Central memory CD4-positive, alpha-beta T cell (primary cell): ENCODE results near the gene PTPRE.

ENCODE experiments used
- DNase-seq: peaks from one replicate; pipeline ENCODE4 v3.0.0; 2022

The PTPRE gene

GRCh38 chr10:128007056-128007455 is 100.2 kb downstream of the PTPRE start:
- no peak for DNase-seq

DNA sequence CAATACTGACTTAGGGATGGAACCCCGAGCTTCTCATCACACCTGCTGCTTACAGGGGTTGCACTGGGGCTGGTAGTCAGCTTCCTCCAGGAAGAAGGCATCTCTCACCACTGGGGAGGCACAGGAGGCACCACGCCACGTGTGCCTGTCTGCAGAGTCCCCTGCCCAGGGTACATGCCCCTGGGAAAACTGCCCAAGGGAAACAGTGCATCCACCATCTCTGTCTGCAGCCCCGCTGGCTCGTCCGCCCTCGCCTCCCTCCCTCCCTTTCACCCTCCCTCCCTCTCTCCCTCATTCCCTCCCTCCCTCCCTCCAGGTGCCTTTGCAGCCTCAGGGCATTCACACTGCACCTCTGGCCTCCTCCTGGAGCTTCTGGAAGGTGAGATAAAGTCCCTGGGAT is 101.1 kb downstream of the PTPRE start:
- no peak for DNase-seq

GRCh38 chr10:128008521-128009250 is 101.8 kb downstream of the PTPRE start:
- no peak for DNase-seq

- no peak for DNase-seq
Measured at GRCh38 chr10:128009372-128010126, 102.6 kb downstream of the PTPRE start.

DNA sequence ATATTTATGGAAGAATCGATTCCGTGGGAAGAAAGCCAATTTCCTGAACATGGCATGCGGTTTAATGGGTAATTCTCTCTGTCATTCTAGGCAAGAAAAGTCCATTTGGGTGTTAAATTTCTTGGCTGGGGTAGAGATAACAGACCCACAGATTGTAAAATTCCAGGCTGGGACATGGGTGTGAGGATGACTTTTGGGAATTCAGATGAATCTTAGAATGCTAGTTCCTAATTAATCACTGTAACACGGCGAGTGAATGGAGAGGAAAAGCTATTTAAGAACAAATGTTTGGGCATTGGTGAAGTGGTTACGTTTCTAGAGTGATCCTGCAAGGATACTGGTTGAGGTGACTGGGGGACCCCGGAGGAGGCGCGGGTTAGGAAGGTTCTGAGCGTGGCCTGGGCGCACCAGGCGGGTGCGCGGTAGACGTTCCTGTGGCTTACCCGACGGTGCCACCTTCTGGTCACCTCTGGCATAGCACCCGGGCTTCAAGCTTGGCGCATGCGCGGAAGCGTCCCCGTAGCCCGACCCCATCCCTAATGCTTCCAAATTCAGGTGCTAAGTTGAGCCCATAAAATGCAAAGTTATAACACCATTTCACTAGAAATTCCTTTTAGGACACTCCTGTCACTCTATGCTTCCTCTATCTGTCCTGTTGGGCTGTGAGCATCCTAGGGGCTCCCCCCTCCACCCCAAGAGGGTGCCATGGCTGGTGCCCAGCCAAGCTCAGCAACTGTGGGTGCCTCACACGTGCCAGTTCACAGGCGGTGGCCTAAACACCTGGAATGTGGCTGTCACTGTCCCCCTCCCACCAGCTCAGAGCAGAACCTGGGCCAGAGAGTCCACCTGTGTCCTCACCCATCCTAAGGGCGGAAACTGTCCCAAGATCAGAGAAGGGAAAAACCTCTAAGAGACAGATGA is 104.4 kb downstream of the PTPRE start:
- peak; percentile 80 for DNase-seq

GRCh38 chr10:128013626-128014025 is 106.7 kb downstream of the PTPRE start:
- no peak for DNase-seq

GRCh38 chr10:128014236-128014635 is 107.3 kb downstream of the PTPRE start:
- DNase-seq: no peak

DNA sequence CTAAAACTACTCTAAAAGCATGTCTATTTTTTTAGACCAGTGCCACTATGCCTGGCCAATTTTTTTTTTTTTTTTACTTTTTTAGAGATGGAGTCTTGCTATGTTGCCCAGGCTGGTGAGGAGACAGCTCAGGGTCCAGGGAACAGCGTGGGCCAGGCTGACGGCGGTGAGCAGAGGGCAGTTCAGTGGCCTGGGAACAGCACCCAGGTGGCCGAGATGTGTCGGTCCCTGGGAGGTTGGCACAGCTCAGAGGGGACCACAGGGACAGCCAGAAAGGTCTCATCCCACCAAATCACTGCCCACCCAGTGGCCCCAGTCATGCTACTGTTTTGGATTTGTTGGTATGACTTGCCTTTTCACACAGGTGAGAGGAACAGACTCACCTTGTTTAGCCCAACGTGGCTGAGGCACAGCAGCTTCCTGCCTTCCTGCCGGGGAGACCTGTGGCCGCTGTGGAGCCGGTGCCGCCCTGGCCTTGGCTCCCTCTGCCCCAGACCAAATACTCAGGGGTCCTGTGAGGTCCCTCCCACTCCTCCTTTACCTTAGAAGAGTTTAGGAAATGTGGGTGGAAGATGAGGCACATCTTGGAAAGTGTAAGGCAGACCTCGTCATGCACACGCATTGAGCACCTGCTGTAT is 109.6 kb downstream of the PTPRE start:
- DNase-seq: no peak

DNA sequence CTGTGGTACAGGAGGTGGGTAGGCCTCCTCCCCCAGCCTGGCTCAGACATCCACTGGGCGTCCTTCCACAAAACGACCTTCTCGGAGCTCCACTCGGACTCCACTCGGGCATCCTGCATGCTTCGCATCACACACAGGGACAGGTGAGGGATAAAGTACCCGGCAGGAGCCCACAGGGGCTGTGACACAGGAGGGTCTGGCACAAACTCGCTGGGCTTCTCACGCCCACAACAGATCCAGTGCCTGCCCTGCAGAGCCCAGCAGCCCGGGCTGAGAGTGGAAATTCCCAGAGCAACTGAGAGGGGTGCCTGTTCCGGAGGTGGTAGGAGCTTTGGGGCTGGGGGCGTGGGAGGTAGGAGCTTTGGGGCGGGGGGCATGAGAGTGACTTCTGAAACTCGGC is 110.9 kb downstream of the PTPRE start:
- no peak for DNase-seq

DNA sequence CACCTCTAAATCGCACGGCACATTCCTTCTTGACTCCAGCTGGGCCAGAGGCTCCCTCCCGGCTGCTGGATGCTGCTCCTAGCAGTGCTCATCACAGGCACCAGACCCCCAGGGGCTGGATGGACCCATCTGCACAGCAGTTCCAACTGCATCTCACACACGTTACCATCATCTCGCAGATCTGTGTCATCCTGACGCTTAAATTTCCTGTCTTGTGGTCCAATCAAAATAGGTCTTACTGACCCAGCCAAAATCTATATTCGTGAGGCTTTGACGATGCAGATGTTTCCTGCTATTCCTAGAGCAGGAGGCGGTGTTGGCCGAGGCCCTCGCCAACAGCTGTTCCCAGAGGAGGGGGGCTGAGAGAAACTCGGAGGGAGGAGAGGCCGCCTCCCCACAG is 111.3 kb downstream of the PTPRE start:
- DNase-seq: no peak

- no peak for DNase-seq
Measured at GRCh38 chr10:128018691-128019090, 111.8 kb downstream of the PTPRE start.

DNA sequence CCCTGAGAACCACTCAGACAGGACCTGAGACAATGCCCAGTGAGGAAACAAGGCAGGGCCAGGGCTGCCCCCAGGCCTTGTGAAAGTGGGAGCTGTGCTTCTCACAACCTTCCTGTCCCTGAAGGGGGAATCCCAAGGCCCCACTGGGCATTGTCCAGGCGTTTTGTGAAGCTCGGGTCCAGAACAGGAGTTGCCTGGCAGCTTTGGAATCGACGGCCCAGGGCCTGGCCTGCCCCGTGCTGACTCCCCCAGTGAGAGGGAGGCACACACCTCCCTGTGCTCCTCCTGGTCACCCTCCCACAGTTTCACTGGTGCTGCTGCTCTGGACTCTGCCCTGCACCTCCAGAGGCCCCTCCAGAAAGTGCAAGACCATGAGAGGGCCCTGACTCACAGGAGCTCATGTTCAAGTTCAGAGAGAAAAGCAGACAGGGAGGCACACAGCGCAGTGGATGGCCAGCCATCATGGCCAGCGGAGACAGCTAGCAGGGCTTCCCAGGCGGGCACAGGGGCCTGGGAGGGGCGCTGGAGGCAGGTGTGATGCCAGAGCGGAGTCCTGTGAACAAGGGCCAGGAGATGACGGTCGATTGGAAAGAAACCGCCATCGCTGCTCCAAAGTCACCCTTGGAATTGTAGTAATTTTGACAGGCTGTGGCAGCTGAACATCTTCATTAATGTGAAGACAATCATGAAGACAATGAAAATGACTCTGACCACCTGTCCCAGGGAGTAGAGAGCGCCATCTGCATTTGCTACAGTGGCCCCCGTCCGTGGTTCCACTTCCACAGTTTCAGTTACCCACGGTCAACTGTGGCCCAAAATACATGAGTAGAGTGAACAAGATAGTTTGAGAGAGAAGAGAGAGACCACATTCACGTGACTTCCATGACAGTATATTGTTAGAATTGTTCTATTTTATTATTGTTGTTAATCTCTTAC is 115.6 kb downstream of the PTPRE start:
- DNase-seq: no peak

GRCh38 chr10:128024426-128024825 is 117.5 kb downstream of the PTPRE start:
- DNase-seq: no peak

DNA sequence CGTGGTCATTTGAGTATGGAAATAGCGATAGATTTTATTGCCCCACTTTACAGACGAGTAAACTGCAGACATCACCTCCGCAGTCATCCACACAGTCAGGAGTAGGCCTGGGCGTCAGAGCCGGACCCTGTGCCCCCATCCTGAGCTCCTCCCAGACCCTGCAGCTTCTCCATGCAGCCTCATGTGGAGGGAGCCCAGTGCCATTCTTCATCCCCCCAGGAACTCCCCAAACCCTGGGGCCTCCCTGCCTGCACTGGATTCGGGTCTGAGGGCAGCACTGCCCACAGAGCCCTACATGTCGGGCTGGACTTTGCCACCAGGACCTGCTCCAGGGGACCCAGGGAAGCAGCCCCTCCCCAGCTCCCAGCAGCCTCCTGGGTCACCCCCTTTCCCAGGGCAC is 118.5 kb downstream of the PTPRE start:
- DNase-seq: no peak

GRCh38 chr10:128025951-128026350 is 119.0 kb downstream of the PTPRE start:
- no peak for DNase-seq

- DNase-seq: no peak
Measured at GRCh38 chr10:128026615-128027300, 119.9 kb downstream of the PTPRE start.

DNA sequence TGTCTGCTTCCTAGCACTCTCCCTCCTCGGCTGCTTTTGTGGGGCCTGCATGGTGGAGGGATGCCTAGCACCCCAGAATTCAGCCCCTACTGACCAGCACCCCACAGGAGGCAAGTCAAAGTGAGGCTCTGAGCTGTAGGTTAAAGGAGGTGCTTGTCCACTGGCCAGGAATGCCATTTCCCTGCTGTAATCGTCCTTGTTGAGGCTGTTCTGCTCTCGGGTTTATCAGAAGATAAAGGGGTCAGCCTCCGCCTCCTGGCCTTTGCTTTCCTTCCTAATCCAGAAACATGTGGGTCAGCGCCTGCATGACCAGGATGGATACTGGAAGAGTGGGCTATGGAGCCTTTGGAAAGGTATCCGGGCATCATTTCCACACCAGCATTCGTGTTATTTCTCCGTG is 120.4 kb downstream of the PTPRE start:
- DNase-seq: no peak

DNA sequence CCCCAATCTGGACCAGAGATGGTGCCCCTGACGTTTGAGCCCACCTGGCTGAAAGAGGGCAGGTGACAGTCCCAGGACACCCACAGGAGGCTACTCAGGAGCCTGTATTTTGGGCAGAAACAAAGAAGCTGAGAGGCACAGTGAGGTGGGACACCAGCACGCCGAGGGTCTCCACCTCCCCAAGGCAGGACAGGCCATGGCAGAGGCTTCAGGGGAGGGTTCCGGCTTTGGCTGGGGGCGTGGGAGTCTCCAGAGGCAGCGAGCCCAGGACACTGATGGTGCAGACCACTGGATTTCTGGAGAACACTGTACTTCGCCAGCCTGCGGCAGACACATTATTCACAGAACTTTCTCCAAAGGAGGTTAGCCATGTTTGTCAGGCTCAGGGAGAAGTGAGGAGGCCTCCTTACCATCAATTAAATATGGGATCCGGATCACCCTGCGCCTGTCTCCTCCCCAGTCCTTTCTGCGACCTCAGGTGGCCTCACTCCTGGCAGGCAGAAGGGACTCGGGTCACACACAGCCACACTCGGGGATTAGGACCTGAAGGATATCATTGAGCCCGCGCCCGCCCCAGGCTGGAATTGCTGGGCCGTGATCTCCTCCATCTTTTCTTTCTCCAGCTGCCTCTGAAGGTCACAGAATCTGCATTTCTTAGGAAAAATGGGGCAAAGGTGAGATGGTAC is 121.1 kb downstream of the PTPRE start:
- DNase-seq: no peak

DNA sequence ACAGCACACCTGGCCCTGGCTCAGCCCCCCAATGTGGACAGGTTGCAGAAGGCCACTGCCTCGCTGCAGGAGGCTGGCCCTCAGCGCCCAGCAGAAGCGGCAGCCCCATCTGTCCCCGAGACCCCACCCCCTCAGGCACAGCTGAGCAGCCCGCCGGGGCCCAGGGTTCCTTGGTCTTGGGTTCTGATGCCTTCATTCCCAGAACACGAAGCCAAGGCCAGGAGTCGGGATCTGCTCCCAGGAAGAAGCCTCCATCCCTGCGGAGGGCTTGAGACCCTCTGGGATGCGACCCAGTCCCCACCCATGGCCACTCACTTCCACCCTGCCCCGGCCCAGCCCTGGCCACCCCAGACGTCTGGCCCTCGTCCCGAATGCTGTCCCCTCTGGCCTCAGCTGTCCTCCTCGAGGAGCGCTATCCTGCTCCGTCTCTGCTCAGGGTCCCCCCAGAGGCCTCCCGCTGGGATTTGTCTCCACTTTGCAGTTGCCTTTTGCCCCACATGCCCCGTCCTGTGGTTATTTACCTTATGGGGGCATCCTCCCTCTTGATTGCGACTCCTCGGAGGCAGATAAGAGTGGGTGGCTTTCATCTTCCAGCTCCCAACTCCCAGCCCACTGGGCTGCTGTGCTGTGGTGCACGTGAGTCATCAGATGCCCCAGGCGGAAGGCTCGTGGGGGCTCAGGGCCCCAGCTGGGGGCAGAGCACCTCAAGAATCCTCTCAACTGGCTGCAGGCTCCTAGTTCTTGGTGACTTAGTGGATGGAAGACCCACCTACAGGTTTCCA is 121.8 kb downstream of the PTPRE start:
- DNase-seq: no peak

DNA sequence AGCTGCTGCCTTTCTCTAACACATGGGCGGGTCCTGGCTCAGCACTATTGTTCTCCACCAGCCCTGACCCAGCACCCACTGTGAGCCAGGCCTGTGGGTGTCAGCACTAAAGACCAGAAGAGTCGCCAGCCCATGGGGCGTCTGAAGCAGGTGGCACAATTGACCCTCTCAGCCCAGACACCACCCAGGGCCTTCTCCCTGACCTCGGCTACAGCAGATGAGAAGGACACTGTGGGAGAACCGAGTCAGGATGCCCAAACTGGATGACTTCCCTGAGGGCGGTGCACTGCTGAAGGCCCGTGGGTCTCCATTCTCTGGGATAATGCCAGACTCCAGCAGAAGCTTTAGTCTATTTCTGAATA is 122.4 kb downstream of the PTPRE start:
- DNase-seq: no peak
